Mesothelial cell of epicardium (in vitro differentiated cells): ENCODE data around the gene ATP5ME. TPM values are rescaled to one million over a fixed set of nuclear protein-coding genes. Genes with fewer than 3 reads are reported as not detected.

Experiments used
- DNase-seq, 2 experiments: peaks; one replicate each; pipeline ENCODE4 v3.0.0; 2021; ENCODE audit warnings: low spot score in 2 of 2; ENCODE audit not compliant: unreplicated experiment in 2 of 2
- H3K27ac Mint-ChIP-seq: 2 replicates; pipeline ENCODE4 v1.8.0; 2021; ENCODE audit warnings: mixed read lengths
- H3K27me3 Mint-ChIP-seq: 2 replicates; pipeline ENCODE4 v1.8.0; 2021; ENCODE audit warnings: low read depth, mixed read lengths
- H3K36me3 Mint-ChIP-seq: 2 replicates; pipeline ENCODE4 v1.8.0; 2021; ENCODE audit warnings: mixed read lengths
- H3K4me1 Mint-ChIP-seq: 2 replicates; pipeline ENCODE4 v1.8.0; 2021; ENCODE audit warnings: mixed read lengths
- H3K4me3 Mint-ChIP-seq: 2 replicates; pipeline ENCODE4 v1.8.0; 2021; ENCODE audit warnings: mild to moderate bottlenecking, moderate library complexity, mixed read lengths
- H3K9me3 Mint-ChIP-seq: 2 replicates; pipeline ENCODE4 v1.8.0; 2021; ENCODE audit warnings: mixed read lengths
- CTCF ChIP-seq: fragments of 200-600 bp; sonication (generic); IDR thresholded peaks from one replicate; pipeline ENCODE4 v1.5.0; 2021; ENCODE audit warnings: antibody characterized with exemption; ENCODE audit not compliant: unreplicated experiment
- total RNA-seq: library from RNA; stranded (reverse); gene quantifications from 3 replicates; pipeline ENCODE4 v1.2.1, GENCODE V29; 2021

Gene ATP5ME
- total RNA-seq, 1 donor from 2014 or later: 212 TPM

GRCh38 chr4:622996-623913 lies 50.8 kb downstream of the ATP5ME start:
- no peak for DNase-seq
- Mint-ChIP-seq H3K4me3 (no peak overlapping the region), H3K27ac (no peak overlapping the region), H3K27me3 (peaks cover 12% of the 10 kb centered on the region), H3K36me3 (no peaks in the 10 kb centered on the region), H3K4me1 (no peaks in the 10 kb centered on the region), H3K9me3 (no peaks in the 10 kb centered on the region)
- TF ChIP-seq CTCF: no peak

Other genes with a start within 250 kb of the ATP5ME start
- gene ZNF721, start 175.1 kb downstream of the ATP5ME start, total RNA-seq: 55.9 to 56.9 TPM (median 56.0 TPM) in 3 replicates
- 89.7 to 95.7 TPM (median 91.0 TPM) in 3 replicates for gene PIGG, start 175.1 kb downstream of the ATP5ME start, total RNA-seq
- 0.11 TPM in 1 of 3 replicates, not detected in the others for gene TMEM271, start 98.0 kb downstream of the ATP5ME start, total RNA-seq
- gene PDE6B, start 48.7 kb downstream of the ATP5ME start, total RNA-seq: 9.0 to 12.0 TPM (median 11.6 TPM) in 3 replicates
- 25.0 to 32.1 TPM (median 32.0 TPM) in 3 replicates for gene MYL5, start 266 bp upstream of the ATP5ME start, total RNA-seq
- gene SLC49A3, start 14.9 kb upstream of the ATP5ME start, total RNA-seq: 10.5 to 13.4 TPM (median 11.6 TPM) in 3 replicates
- gene PCGF3, start 31.6 kb upstream of the ATP5ME start, total RNA-seq: 88.1 to 93.4 TPM (median 90.9 TPM) in 3 replicates
- 4.5 to 4.7 TPM (median 4.6 TPM) in 3 replicates for gene CPLX1, start 151.9 kb upstream of the ATP5ME start, total RNA-seq